Right cardiac atrium (tissue), 5 donors: Measurements from ENCODE around the gene TNFRSF8. TPM values are rescaled to one million over a fixed set of nuclear protein-coding genes. Genes with fewer than 3 reads are reported as not detected.

Experiments
- ATAC-seq, 2 donors: fragments of 200-7000 bp; cut with Tn5 transposase; one replicate each; pipeline versions ENCODE4 v1.8.0 to v1.9.1; 2020; ENCODE audit warnings: moderate library complexity in 2 of 2, mild to moderate bottlenecking in 1 of 2
- DNase-seq, 3 donors: peaks; one replicate each; pipeline ENCODE4 v3.0.0-alpha.2; 2020
- H3K27ac ChIP-seq: one replicate; pipeline ENCODE4 v1.5.1; 2013; ENCODE audit warnings: mild to moderate bottlenecking, low read length, control low read depth, moderate library complexity
- H3K27me3 ChIP-seq: one replicate; pipeline ENCODE4 v1.6.1; 2013; ENCODE audit not compliant: control insufficient read depth, insufficient read depth
- H3K4me1 ChIP-seq: one replicate; pipeline ENCODE4 v1.6.1; 2013; ENCODE audit warnings: low read length; ENCODE audit not compliant: control insufficient read depth, insufficient read depth
- H3K4me3 ChIP-seq: one replicate; pipeline ENCODE4 v1.5.1; 2013; ENCODE audit warnings: low read length, control low read depth
- H3K9me3 ChIP-seq: one replicate; pipeline ENCODE4 v1.6.1; 2013; ENCODE audit warnings: low read length; ENCODE audit not compliant: control insufficient read depth
- WGBS: extraction: QIAGEN DNeasy Blood & Tissue Kit; methylation state at CpG from one replicate; pipeline ENCODE4 v1.1.7; 2013; 5-methylcytosine and 5-hydroxymethylcytosine counted together
- intact Hi-C, 4 donors: fragments of 100-400 bp; cut with DNase I; formaldehyde crosslinking; loops; one replicate each; pipeline versions ENCODE4 v1.11.0 to v1.14.0; 2022 to 2023
- polyA plus RNA-seq: library from polyadenylated mRNA; stranded (reverse); fragments of 200-250 nt; gene quantifications from one replicate; pipeline ENCODE4 v1.2.3, GENCODE V29; 2013
- total RNA-seq, 4 donors: library from RNA; stranded (reverse); fragmentation: NEBNext Ultra II Directional; extraction: Animal tissue kit (Norgen Biotek cat#: 25700); gene quantifications; one replicate each; pipeline ENCODE4 v1.2.1, GENCODE V29; 2021
- donor health status: healthy with polysubstance abuse.
- donor health status: DM: no; HTN: yes; CAD: no.
- donor health status: DM: no; HTN: no; CAD: no.
- donor health status: DM: no; HTN: yes; CAD: no; lungs with severe emphysema.
- donor health status: DM: yes; HTN: yes; CAD: no.

TNFRSF8 gene
- total and polyA plus RNA-seq, 5 donors, result 1.5 to 4.3 (median 2.6) TPM

- H3K27ac ChIP-seq, result no peak overlapping the region
- intact Hi-C loops, result no loop called here
- 28% methylated on average over 17 of the region's 17 CpGs for WGBS
- H3K4me3 ChIP-seq, result no peak overlapping the region
- ATAC-seq, result no peak
- peak in 1 of 3 donors; percentile 3 for DNase-seq
- no peaks in the 10 kb centered on the region for H3K27me3 ChIP-seq
- no peaks in the 10 kb centered on the region for H3K4me1 ChIP-seq
- no peaks in the 10 kb centered on the region for H3K9me3 ChIP-seq
Measured at GRCh38 chr1:12064073-12064969, 1.2 kb downstream of the TNFRSF8 start.

GRCh38 chr1:12065872-12066271, 2.8 kb downstream of the TNFRSF8 start:
- intact Hi-C loops, result no loop called here
- no peaks in the 10 kb centered on the region for H3K9me3 ChIP-seq
- H3K4me3 ChIP-seq, result no peak overlapping the region
- 67% methylated on average over 6 of the region's 6 CpGs for WGBS
- H3K4me1 ChIP-seq, result no peaks in the 10 kb centered on the region
- ATAC-seq (no peak), DNase-seq (no peak)
- no peak overlapping the region for H3K27ac ChIP-seq
- no peaks in the 10 kb centered on the region for H3K27me3 ChIP-seq

- Histone ChIP-seq H3K9me3 (no peaks in the 10 kb centered on the region), H3K27me3 (no peaks in the 10 kb centered on the region), H3K4me3 (peak overlapping the region; percentile 25), H3K27ac (no peak overlapping the region), H3K4me1 (no peaks in the 10 kb centered on the region)
- DNase-seq (peak in 1 of 3 donors; percentile 34), ATAC-seq (peak; percentile 27 to 66)
- intact Hi-C loops, result no loop called here
- WGBS, result 37% methylated on average over 14 of the region's 14 CpGs
Measured at GRCh38 chr1:12067900-12068821, 5.1 kb downstream of the TNFRSF8 start.

GRCh38 chr1:12069623-12070244, 6.6 kb downstream of the TNFRSF8 start:
- ATAC-seq (no peak), DNase-seq (no peak)
- intact Hi-C loops, result no loop called here
- no peak overlapping the region for H3K4me3 ChIP-seq
- no peak overlapping the region for H3K27ac ChIP-seq
- H3K27me3 ChIP-seq, result no peaks in the 10 kb centered on the region
- no peaks in the 10 kb centered on the region for H3K9me3 ChIP-seq
- no peaks in the 10 kb centered on the region for H3K4me1 ChIP-seq
- WGBS, result 57% methylated on average over 10 of the region's 10 CpGs

GRCh38 chr1:12071892-12072291, 8.8 kb downstream of the TNFRSF8 start:
- Histone ChIP-seq H3K27me3 (no peaks in the 10 kb centered on the region), H3K4me3 (no peak overlapping the region), H3K9me3 (no peaks in the 10 kb centered on the region), H3K27ac (no peak overlapping the region), H3K4me1 (no peaks in the 10 kb centered on the region)
- WGBS, result 89% methylated on average over 3 of the region's 3 CpGs
- intact Hi-C loops, result no loop called here
- ATAC-seq (no peak), DNase-seq (no peak)

- no peak for ATAC-seq
- intact Hi-C loops, result no loop called here
- Histone ChIP-seq H3K27me3 (no peaks in the 10 kb centered on the region), H3K27ac (no peak overlapping the region), H3K9me3 (no peaks in the 10 kb centered on the region), H3K4me3 (no peak overlapping the region), H3K4me1 (no peaks in the 10 kb centered on the region)
- 81% methylated on average over 8 of the region's 8 CpGs for WGBS
- DNase-seq, result no peak
Measured at GRCh38 chr1:12072741-12073140, 9.6 kb downstream of the TNFRSF8 start.

- DNase-seq (no peak), ATAC-seq (no peak)
- Histone ChIP-seq H3K27ac (no peak overlapping the region), H3K27me3 (no peaks in the 10 kb centered on the region), H3K4me1 (no peaks in the 10 kb centered on the region), H3K4me3 (no peak overlapping the region), H3K9me3 (no peaks in the 10 kb centered on the region)
- intact Hi-C loops, result no loop called here
- 87% methylated on average over 15 of the region's 15 CpGs for WGBS
Measured at GRCh38 chr1:12073796-12074195, 10.7 kb downstream of the TNFRSF8 start.

GRCh38 chr1:12075195-12076114, 12.4 kb downstream of the TNFRSF8 start:
- no peaks in the 10 kb centered on the region for H3K9me3 ChIP-seq
- ATAC-seq, result peak in 1 of 2 donors; percentile 59

GRCh38 chr1:12076425-12077005, 13.4 kb downstream of the TNFRSF8 start:
- Histone ChIP-seq H3K27me3 (no peaks in the 10 kb centered on the region), H3K4me3 (no peak overlapping the region), H3K4me1 (no peaks in the 10 kb centered on the region), H3K9me3 (no peaks in the 10 kb centered on the region), H3K27ac (no peak overlapping the region)
- WGBS, result 82% methylated on average over 9 of the region's 9 CpGs
- intact Hi-C loops, result no loop called here
- DNase-seq (no peak), ATAC-seq (no peak)

More at GRCh38 chr1:12075195-12076114, 12.4 kb downstream of the TNFRSF8 start:
- H3K27ac ChIP-seq, result no peak overlapping the region
- H3K4me3 ChIP-seq, result no peak overlapping the region
- H3K27me3 ChIP-seq, result no peaks in the 10 kb centered on the region
- WGBS, result 46% methylated on average over 19 of the region's 19 CpGs
- no peaks in the 10 kb centered on the region for H3K4me1 ChIP-seq
- DNase-seq, result peak in 2 of 3 donors; percentile 72 to 76
- intact Hi-C loops, result no loop called here

GRCh38 chr1:12078575-12078937, 15.5 kb downstream of the TNFRSF8 start:
- intact Hi-C loops, result no loop called here
- Histone ChIP-seq H3K27me3 (no peaks in the 10 kb centered on the region), H3K4me1 (no peaks in the 10 kb centered on the region), H3K9me3 (no peaks in the 10 kb centered on the region), H3K27ac (no peak overlapping the region), H3K4me3 (no peak overlapping the region)
- DNase-seq (no peak), ATAC-seq (no peak)
- 70% methylated on average over 7 of the region's 7 CpGs for WGBS
